ENCODE measurements around the gene DCHS2.

DNA sequence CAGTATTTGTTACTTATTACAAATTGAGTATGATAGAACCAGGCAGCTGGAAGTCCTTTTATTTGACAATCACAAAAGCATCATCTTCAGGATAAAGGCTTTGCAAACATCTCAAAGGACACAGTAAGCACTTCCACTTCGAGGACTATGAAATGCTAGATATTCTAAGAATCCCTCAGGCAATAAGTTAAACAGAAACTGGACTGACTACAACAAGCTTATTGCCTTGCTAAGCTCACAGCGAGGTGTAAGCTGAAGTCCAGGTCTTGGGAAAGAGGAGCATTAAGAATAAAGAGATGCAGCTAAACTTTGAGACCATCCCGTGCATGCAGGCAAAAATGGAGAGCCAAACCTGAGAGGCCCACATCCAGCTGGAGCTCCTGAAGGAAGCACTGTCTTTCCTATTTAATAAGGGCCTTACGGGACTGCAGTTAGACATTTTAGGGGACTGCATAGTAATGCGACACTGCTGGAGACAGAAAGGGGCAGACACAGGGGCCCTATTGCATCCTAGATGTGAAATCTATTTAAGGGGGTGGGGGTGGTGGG is 38.7 kb downstream of the DCHS2 start:
- no peak for TF ChIP-seq CTCF (IDR thresholded peaks at IDR 0.05; ENCODE audit: borderline replicate concordance, extremely low read depth, low read length, poor library complexity, severe bottlenecking)
- TF ChIP-seq EZH2 (IDR thresholded peaks at IDR 0.05; ENCODE audit: borderline replicate concordance, low read depth, low read length, severe bottlenecking), result no peak
